RWPE2 (cell line): ENCODE results near the gene IPPK.

Experiments used
- ATAC-seq: fragments of 200-7000 bp; cut with Tn5 transposase; 3 replicates; pipeline ENCODE4 v1.9.1; 2021; ENCODE audit warnings: low read depth
- DNase-seq: peaks from one replicate; pipeline ENCODE4 v3.0.0-alpha.2; 2020; ENCODE audit warnings: low spot score
- H3K27ac ChIP-seq: fragments of 450-650 bp; 2 replicates; pipeline ENCODE4 v1.5.1; 2017; ENCODE audit warnings: mild to moderate bottlenecking; ENCODE audit not compliant: poor library complexity, severe bottlenecking
- H3K27me3 ChIP-seq: fragments of 250-450 bp; sonication (Bioruptor Pico); 2 replicates; pipeline ENCODE4 v1.5.1; 2021; ENCODE audit warnings: mild to moderate bottlenecking, moderate library complexity; ENCODE audit not compliant: insufficient read depth, poor library complexity, severe bottlenecking
- H3K36me3 ChIP-seq: fragments of 250-450 bp; sonication (Bioruptor Pico); 2 replicates; pipeline ENCODE4 v1.5.1; 2020; ENCODE audit warnings: low read depth, mild to moderate bottlenecking, moderate library complexity
- H3K4me1 ChIP-seq: fragments of 250-450 bp; sonication (Bioruptor Pico); 2 replicates; pipeline ENCODE4 v1.5.1; 2021; ENCODE audit warnings: mild to moderate bottlenecking, moderate library complexity; ENCODE audit not compliant: insufficient read depth, poor library complexity, severe bottlenecking
- H3K4me3 ChIP-seq: fragments of 250-450 bp; sonication (Bioruptor Pico); 2 replicates; pipeline ENCODE4 v1.5.1; 2021; ENCODE audit warnings: mild to moderate bottlenecking, moderate library complexity; ENCODE audit not compliant: severe bottlenecking
- H3K9me3 ChIP-seq: fragments of 250-450 bp; sonication (Bioruptor Pico); 2 replicates; pipeline ENCODE4 v1.5.1; 2021; ENCODE audit warnings: mild to moderate bottlenecking, moderate library complexity; ENCODE audit not compliant: severe bottlenecking
- CTCF ChIP-seq: fragments of 450-650 bp; IDR thresholded peaks from one replicate; pipeline ENCODE4 v1.5.1; 2017; ENCODE audit warnings: mild to moderate bottlenecking, moderate library complexity; ENCODE audit not compliant: poor library complexity, severe bottlenecking

Gene IPPK

DNA sequence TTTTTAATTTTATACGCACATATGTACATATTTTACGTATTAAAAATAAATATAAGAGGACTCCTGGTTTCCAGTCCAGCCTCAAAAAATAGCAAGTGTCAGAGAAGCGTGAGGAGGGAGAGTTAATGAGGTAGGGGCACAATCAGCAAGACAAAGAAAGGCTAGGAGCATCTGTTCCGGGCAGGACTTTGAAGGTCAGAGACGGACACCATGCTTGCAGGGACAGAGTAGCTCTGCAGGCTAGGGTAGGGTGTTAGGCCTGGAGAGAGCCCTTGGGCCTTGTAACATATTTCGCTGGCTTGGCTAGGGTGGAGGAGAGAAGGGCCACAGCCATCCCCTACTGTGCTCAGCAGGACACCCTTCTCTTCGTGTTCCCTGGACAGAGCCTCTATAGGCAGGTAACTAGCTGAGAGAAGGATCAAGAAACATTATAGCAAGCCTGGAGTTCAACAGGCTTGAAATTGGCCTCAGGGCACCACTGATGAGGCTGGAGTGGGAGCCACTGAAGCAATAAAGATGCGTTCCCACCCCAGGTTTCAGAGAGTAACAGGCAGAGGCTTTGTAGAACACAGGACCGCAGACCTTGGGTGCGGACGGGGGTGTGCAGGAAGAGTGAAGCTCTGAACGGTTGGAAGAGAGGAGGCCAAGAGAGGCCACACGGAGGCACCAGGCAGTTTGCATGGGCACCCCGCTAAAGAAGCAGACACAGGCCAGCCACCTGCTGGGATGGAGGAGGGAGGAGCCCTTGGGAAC lies 9.7 kb upstream of the IPPK start:
- no peak overlapping the region for H3K27ac ChIP-seq
- ATAC-seq = no peak
- H3K9me3 ChIP-seq = no peaks in the 10 kb centered on the region
- TF ChIP-seq CTCF = no peak
- H3K4me3 ChIP-seq = no peak overlapping the region
- peaks cover 8% of the 10 kb centered on the region for H3K4me1 ChIP-seq
- no peak for DNase-seq
- no peaks in the 10 kb centered on the region for H3K27me3 ChIP-seq
- no peaks in the 10 kb centered on the region for H3K36me3 ChIP-seq

GRCh38 chr9:92671323-92671722 lies 1.4 kb upstream of the IPPK start:
- H3K4me1 ChIP-seq = peaks cover 4% of the 10 kb centered on the region
- H3K27ac ChIP-seq = peak overlapping the region; percentile 74
- DNase-seq = no peak
- peaks cover 7% of the 10 kb centered on the region; the same call in 1 of the 2 replicates for H3K36me3 ChIP-seq
- no peak for ATAC-seq
- no peaks in the 10 kb centered on the region for H3K27me3 ChIP-seq
- no peak overlapping the region for H3K4me3 ChIP-seq
- H3K9me3 ChIP-seq = no peaks in the 10 kb centered on the region
- no peak for TF ChIP-seq CTCF

GRCh38 chr9:92669527-92669889 lies 423 bp downstream of the IPPK start:
- Histone ChIP-seq H3K4me1 (peaks cover 4% of the 10 kb centered on the region), H3K27ac (peak overlapping the region; percentile 74), H3K4me3 (peak overlapping the region; percentile 70), H3K27me3 (no peaks in the 10 kb centered on the region), H3K9me3 (no peaks in the 10 kb centered on the region), H3K36me3 (peaks cover 15% of the 10 kb centered on the region; the same call in 1 of the 2 replicates)
- no peak for DNase-seq
- no peak for TF ChIP-seq CTCF
- peak; percentile 4; the same call in 2 of the 3 replicates for ATAC-seq

GRCh38 chr9:92668746-92669526 lies 995 bp downstream of the IPPK start:
- peaks cover 4% of the 10 kb centered on the region for H3K4me1 ChIP-seq
- TF ChIP-seq CTCF = no peak
- H3K9me3 ChIP-seq = no peaks in the 10 kb centered on the region
- peak overlapping the region; percentile 74 for H3K27ac ChIP-seq
- H3K4me3 ChIP-seq = peak overlapping the region; percentile 70
- peaks cover 15% of the 10 kb centered on the region; the same call in 1 of the 2 replicates for H3K36me3 ChIP-seq
- DNase-seq = no peak
- no peaks in the 10 kb centered on the region for H3K27me3 ChIP-seq
- peak; percentile 60 for ATAC-seq
